Left lung (tissue), 8 donors: ENCODE data around the gene CDHR3. TPM values are rescaled to one million over a fixed set of nuclear protein-coding genes. Genes with fewer than 3 reads are reported as not detected.

Source experiments
- polyA plus RNA-seq, 6 donors: library from polyadenylated mRNA; unstranded; fragments of 120-200 nt; gene quantifications; one replicate each; pipeline ENCODE4 v1.2.1, GENCODE V29; 2013; ENCODE audit not compliant: insufficient read length in 6 of 6
- total RNA-seq, 2 donors: library from RNA; stranded (reverse); fragmentation: NEBNext Ultra II Directional; extraction: Animal tissue kit (Norgen Biotek cat#: 25700); gene quantifications; one replicate each; pipeline ENCODE4 v1.2.1, GENCODE V29; 2021
- donor health status: DM: no; HTN: yes; CAD: no.
- donor health status: DM: no; HTN: no; CAD: no.

Gene CDHR3
- total and polyA plus RNA-seq, 8 donors = 2.8 to 44.0 (median 24.8) TPM

Other genes starting within 250 kb of the CDHR3 start
- gene ATXN7L1, start 86.7 kb upstream of the CDHR3 start, total RNA-seq = 10 to 100 TPM; 13.0 to 13.4 TPM
- gene ATXN7L1, start 86.7 kb upstream of the CDHR3 start, polyA plus RNA-seq = 10 to 100 TPM; 13.3 to 15.5 (median 14.4) TPM
- gene SYPL1, start 149.0 kb downstream of the CDHR3 start, total RNA-seq = 10 to 100 TPM; 81.9 to 93.1 TPM
- 100 to 1,000 TPM; 101 to 121 (median 111) TPM for gene SYPL1, start 149.0 kb downstream of the CDHR3 start, polyA plus RNA-seq